Prostate gland (tissue), 2 donors: Measurements from ENCODE around the gene CARS1. TPM values are rescaled to one million over a fixed set of nuclear protein-coding genes. Genes with fewer than 3 reads are reported as not detected.

ENCODE experiments used
- DNase-seq: peaks from one replicate; pipeline ENCODE4 v3.0.0-alpha.2; 2019; ENCODE audit warnings: low spot score
- H3K27ac ChIP-seq, 2 donors: fragments of 200-600 bp; sonication (generic); 2 replicates each; pipeline ENCODE4 v1.5.1; 2017 to 2019
- H3K27me3 ChIP-seq: fragments of 200-600 bp; sonication (generic); replicated peaks from 2 replicates; pipeline ENCODE4 v1.5.1; 2019; ENCODE audit not compliant: insufficient read depth
- H3K36me3 ChIP-seq, 2 donors: fragments of 200-600 bp; sonication (generic); 1 replicate in 1 of 2; 2 replicates in 1 of 2; pipeline versions ENCODE4 v1.5.1 to v1.8.1; 2017 to 2019
- H3K4me1 ChIP-seq: fragments of 200-600 bp; sonication (generic); replicated peaks from 2 replicates; pipeline ENCODE4 v1.5.1; 2019
- H3K4me3 ChIP-seq, 2 donors: fragments of 200-600 bp; sonication (generic); 2 replicates each; pipeline ENCODE4 v1.5.1; 2017 to 2019
- H3K9me3 ChIP-seq: fragments of 200-600 bp; sonication (generic); 2 replicates; pipeline ENCODE4 v1.5.1; 2017
- POLR2A ChIP-seq: fragments of 450-650 bp; IDR thresholded peaks from one replicate; pipeline ENCODE4 v1.6.1; 2016; ENCODE audit warnings: antibody characterized with exemption, mild to moderate bottlenecking
- POLR2AphosphoS5 ChIP-seq: sonication (generic); formaldehyde crosslinking; IDR thresholded peaks from one replicate; pipeline ENCODE4 v1.6.1; 2017; ENCODE audit warnings: antibody characterized with exemption
- WGBS: methylation state at CpG from one replicate; pipeline ENCODE4 v1.1.5; 2018; 5-methylcytosine and 5-hydroxymethylcytosine counted together
- intact Hi-C: fragments of 100-400 bp; cut with DNase I; formaldehyde crosslinking; loops from one replicate; pipeline ENCODE4 v1.14.2; 2022
- total RNA-seq, 2 donors: library from RNA; depleted of rRNA; stranded (reverse); fragments of >200 nt; gene quantifications; one replicate each; pipeline ENCODE4 v1.1.0, GENCODE V29; 2016
- TF ChIP-seq, protein P1 (sequence below), 4 experiments: fragments of 200-600 bp in 2 of 4; fragments of 450-650 bp in 2 of 4; sonication (generic) in 2 of 4; IDR thresholded peaks; 1 replicate in 3 of 4; 2 replicates in 1 of 4; pipeline ENCODE4 v1.5.1; 2016 to 2019; ENCODE audit warnings: antibody characterized with exemption in 4 of 4, mild to moderate bottlenecking in 2 of 4, moderate library complexity in 2 of 4

CARS1 gene
- total RNA-seq, 2 donors from 2014 or later, result 25.6 to 28.9 TPM

DNA sequence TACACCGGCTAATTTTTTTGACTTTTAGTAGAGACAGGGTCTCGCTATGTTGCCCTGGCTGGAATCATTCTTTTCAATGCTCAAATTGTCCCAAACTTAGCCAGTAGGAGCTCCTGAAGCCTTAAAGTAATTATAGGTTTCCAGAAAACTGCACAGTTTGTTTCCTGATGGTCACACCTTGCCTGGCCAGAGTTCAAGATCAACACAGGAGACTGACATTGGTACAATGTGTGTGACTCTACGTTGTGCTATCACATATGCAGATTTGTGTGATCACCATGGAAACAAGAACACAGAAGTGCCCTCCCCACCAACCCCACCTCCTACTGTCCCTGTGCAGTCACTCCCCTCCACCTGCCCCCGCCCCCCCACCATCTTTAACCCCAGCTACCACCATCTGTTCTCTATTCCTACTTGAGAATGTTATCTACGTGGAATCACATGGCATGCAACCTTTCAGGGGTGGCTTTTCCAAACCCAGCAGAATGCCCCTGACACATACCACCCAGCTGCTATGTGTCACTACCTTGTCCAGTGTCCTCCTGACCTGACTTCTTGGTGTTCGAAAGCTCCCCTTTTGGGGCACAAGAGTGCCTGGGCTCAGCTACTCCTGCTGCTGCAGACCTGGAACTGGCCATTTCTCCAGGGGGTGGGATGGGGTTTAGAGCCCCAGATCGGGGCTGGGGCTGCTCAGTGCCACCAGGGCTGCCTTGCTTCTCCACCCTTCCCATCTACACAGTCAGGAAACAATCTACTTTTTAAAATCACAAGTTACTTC lies 59.0 kb downstream of the CARS1 start:
- Histone ChIP-seq H3K36me3 (no peaks in the 10 kb centered on the region), H3K27me3 (no peaks in the 10 kb centered on the region), H3K27ac (peak overlapping the region in 1 of 2 donors; percentile 6), H3K4me1 (peaks cover 19% of the 10 kb centered on the region), H3K4me3 (no peak overlapping the region), H3K9me3 (no peaks in the 10 kb centered on the region)
- TF ChIP-seq POLR2AphosphoS5, result peak; percentile 53
- no peak for TF ChIP-seq POLR2A
- TF ChIP-seq, protein P1, sequence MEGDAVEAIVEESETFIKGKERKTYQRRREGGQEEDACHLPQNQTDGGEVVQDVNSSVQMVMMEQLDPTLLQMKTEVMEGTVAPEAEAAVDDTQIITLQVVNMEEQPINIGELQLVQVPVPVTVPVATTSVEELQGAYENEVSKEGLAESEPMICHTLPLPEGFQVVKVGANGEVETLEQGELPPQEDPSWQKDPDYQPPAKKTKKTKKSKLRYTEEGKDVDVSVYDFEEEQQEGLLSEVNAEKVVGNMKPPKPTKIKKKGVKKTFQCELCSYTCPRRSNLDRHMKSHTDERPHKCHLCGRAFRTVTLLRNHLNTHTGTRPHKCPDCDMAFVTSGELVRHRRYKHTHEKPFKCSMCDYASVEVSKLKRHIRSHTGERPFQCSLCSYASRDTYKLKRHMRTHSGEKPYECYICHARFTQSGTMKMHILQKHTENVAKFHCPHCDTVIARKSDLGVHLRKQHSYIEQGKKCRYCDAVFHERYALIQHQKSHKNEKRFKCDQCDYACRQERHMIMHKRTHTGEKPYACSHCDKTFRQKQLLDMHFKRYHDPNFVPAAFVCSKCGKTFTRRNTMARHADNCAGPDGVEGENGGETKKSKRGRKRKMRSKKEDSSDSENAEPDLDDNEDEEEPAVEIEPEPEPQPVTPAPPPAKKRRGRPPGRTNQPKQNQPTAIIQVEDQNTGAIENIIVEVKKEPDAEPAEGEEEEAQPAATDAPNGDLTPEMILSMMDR (IDR thresholded peaks at IDR 0.05), result no peak
- intact Hi-C loops, result no loop called here
- peak; percentile 45 for DNase-seq
- 74% methylated on average over 6 of the region's 7 CpGs for WGBS

DNA sequence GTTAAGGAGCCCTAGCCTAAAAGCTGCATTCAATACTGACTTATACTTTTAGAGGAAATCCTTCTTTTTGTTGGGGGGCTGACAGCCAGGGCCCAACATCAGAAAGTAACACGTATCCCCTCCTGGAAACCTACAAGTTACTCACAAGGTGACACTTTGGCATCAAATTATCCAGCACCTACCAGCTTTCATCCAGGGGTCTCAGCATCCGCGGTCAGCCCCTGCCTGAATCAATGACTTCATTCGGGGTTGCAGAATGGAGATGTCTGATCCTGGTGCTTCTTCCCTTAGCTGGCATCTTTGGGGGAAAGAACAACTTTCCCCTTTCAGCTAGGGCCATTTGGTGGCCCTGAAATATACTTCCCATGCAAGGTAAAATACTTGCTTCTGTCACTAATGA lies 59.8 kb downstream of the CARS1 start:
- H3K36me3 ChIP-seq, result no peaks in the 10 kb centered on the region
- WGBS, result 84% methylated on average over 4 of the region's 4 CpGs
- no peak for DNase-seq

DNA sequence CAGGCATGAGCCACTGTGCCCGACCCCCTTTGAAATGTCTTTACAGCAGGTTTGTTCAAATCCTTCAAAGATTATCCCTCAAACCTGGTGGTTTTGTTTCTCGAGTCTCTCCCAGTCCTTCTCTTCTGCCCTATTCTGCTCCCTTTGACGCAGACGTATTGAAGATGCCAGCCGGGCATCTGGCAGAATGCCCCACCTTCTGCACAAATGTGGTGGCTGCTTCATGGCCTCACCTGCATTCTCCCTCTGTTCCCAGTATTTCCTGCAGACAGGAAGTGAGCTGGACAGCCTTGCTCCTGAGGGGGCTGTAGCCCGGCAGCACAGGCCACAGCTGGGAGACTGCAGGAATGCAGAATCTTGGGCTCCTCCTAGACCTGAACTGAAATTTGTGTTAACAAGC lies 60.2 kb downstream of the CARS1 start:
- intact Hi-C loops, result no loop called here
- H3K36me3 ChIP-seq, result no peaks in the 10 kb centered on the region
- peaks cover 23% of the 10 kb centered on the region for H3K4me1 ChIP-seq
- H3K27me3 ChIP-seq, result no peaks in the 10 kb centered on the region
- WGBS, result 59% methylated on average over 6 of the region's 6 CpGs
- TF ChIP-seq, protein P1 (IDR thresholded peaks at IDR 0.05), result no peak
- TF ChIP-seq POLR2AphosphoS5 (no peak), POLR2A (no peak)
- H3K4me3 ChIP-seq, result no peak overlapping the region
- no peak for DNase-seq
- H3K27ac ChIP-seq, result no peak overlapping the region
- H3K9me3 ChIP-seq, result no peaks in the 10 kb centered on the region

More for the DNA sequence above, 59.8 kb downstream of the CARS1 start:
- Histone ChIP-seq H3K27ac (no peak overlapping the region), H3K4me1 (peaks cover 23% of the 10 kb centered on the region), H3K27me3 (no peaks in the 10 kb centered on the region), H3K9me3 (no peaks in the 10 kb centered on the region), H3K4me3 (no peak overlapping the region)
- TF ChIP-seq, protein P1 (IDR thresholded peaks at IDR 0.05), result no peak
- TF ChIP-seq POLR2AphosphoS5 (no peak), POLR2A (no peak)
- intact Hi-C loops, result no loop called here

DNA sequence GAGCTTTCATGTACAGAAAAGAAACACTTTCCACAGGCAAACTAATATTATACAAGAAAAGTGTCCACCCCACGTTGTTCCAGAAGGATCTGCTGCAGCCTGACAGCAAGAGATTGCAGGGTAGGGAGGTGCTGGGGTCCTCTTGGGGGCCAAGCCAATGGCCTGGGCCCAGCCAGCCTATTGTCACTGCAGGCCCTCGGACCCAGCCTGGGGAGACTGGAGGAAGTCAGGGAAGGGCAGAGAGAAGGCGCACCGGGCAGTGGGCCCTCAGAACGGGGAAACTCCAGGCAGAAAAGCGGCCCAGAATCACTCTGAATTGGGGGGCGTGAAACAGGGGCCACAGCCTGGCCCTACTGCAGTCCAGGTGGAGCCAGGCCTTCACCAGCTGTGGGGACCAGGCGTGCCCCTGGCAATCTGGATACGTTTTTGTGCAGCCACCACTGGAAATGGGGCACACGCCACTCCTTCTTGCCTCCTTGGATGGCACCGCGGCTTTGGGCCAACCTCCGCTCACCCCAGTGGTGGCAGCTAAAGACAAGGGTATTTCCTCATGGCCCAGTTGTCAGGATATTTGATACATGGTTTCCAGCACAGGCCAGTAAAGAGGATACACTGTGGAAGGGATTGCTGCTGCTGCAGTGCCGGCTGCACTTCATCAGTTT lies 61.2 kb downstream of the CARS1 start:
- Histone ChIP-seq H3K36me3 (no peaks in the 10 kb centered on the region), H3K27ac (no peak overlapping the region), H3K9me3 (no peaks in the 10 kb centered on the region), H3K4me1 (peaks cover 17% of the 10 kb centered on the region), H3K4me3 (no peak overlapping the region), H3K27me3 (no peaks in the 10 kb centered on the region)
- intact Hi-C loops, result no loop called here
- no peak for TF ChIP-seq POLR2A
- no peak for TF ChIP-seq POLR2AphosphoS5
- TF ChIP-seq, protein P1 (IDR thresholded peaks at IDR 0.05), result no peak
- 86% methylated on average over 14 of the region's 14 CpGs for WGBS
- DNase-seq, result no peak
